Bronchus fibroblast of lung (primary cell): ENCODE measurements around the gene FOXG1. TPM values are rescaled to one million over a fixed set of nuclear protein-coding genes. Genes with fewer than 3 reads are reported as not detected.

Experiments used
- total RNA-seq: library from RNA; depleted of rRNA; stranded (reverse); fragments of >200 nt; gene quantifications from 2 replicates; pipeline ENCODE4 v1.2.3, GENCODE V29; 2015

The FOXG1 gene
- total RNA-seq = under 0.01 and 0.15 TPM in 2 replicates

DNA sequence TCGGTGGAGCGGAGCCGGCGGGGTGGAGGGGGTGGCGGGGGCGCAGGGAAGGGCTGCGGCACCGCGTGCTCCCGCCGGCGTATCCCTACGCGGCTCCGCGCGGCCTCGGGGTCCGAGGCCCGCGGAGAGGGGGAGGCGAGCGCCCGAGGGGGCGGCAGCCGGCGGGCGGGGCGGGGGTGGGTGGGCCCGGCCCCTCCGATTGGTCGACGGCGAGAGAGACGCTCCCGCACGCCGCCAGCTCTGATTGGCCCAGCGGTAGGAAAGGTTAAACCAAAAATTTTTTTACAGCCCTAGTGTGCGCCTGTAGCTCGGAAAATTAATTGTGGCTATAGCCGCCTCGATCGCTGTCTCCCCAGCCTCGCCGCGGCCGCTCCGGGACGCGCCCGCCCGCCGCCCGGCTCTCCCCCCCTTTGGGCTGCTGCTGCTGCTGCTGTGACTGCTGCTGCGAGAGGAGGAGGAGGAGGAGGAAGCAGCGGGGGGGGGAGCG is at the start of gene FOXG1:
TSS of gene FOXG1 (plus strand) at position 319 of the 487 bp plus-strand sequence. CDS start 493 bp downstream, outside the sequence.

